Small intestine (tissue), 7 donors: ENCODE data around the gene AGR3. TPM values are rescaled to one million over a fixed set of nuclear protein-coding genes. Genes with fewer than 3 reads are reported as not detected.

Experiments
- DNase-seq, 2 donors: peaks; one replicate each; pipeline versions ENCODE4 v3.0.0 to v3.0.0-alpha.2; 2013
- FAIRE-seq: peaks from 2 replicates; lab custom pipeline; 2012; peaks lifted over from hg19 to GRCh38; lab: Jason Lieb, UNC
- H3K27ac ChIP-seq, 3 donors: one replicate each; pipeline ENCODE4 v1.5.1; 2013; ENCODE audit warnings: low read length in 2 of 3, mild to moderate bottlenecking in 2 of 3, control low read depth in 1 of 3, inconsistent platforms in 1 of 3, low read depth in 1 of 3, moderate library complexity in 1 of 3
- H3K27me3 ChIP-seq, 3 donors: one replicate each; pipeline ENCODE4 v1.6.1; 2013; ENCODE audit warnings: low read length in 3 of 3, inconsistent platforms in 1 of 3; ENCODE audit not compliant: control insufficient read depth in 3 of 3, insufficient read depth in 3 of 3
- H3K36me3 ChIP-seq, 3 donors: one replicate each; pipeline ENCODE4 v1.6.1; 2013; ENCODE audit warnings: low read length in 3 of 3, inconsistent platforms in 1 of 3, low read depth in 1 of 3, mild to moderate bottlenecking in 1 of 3, moderate library complexity in 1 of 3; ENCODE audit not compliant: control insufficient read depth in 3 of 3, insufficient read depth in 2 of 3
- H3K4me1 ChIP-seq, 3 donors: one replicate each; pipeline ENCODE4 v1.6.1; 2013; ENCODE audit warnings: low read length in 2 of 3, inconsistent platforms in 1 of 3, low read depth in 1 of 3, mild to moderate bottlenecking in 1 of 3, moderate library complexity in 1 of 3; ENCODE audit not compliant: control insufficient read depth in 3 of 3, insufficient read depth in 2 of 3
- H3K4me3 ChIP-seq, 3 donors: one replicate each; pipeline ENCODE4 v1.5.1; 2013; ENCODE audit warnings: low read length in 3 of 3, control low read depth in 1 of 3, inconsistent platforms in 1 of 3, low read depth in 1 of 3, mild to moderate bottlenecking in 1 of 3, moderate library complexity in 1 of 3
- H3K9me3 ChIP-seq, 2 donors: one replicate each; pipeline ENCODE4 v1.6.1; 2013; ENCODE audit warnings: low read depth in 1 of 2, low read length in 1 of 2; ENCODE audit not compliant: control insufficient read depth in 2 of 2, insufficient read depth in 1 of 2
- WGBS, 3 donors: extraction: QIAGEN DNeasy Blood & Tissue Kit; methylation state at CpG; one replicate each; pipeline ENCODE4 v1.1.7; 2013; 5-methylcytosine and 5-hydroxymethylcytosine counted together
- polyA plus RNA-seq, 4 donors: library from polyadenylated mRNA; stranded (reverse) in 3 of 4; unstranded in 1 of 4; fragments of 200-250 nt in 3 of 4; fragments of 120-200 nt in 1 of 4; gene quantifications; one replicate each; pipeline versions ENCODE4 v1.2.1 to v1.2.3, GENCODE V29; 2013
- donor health status: healthy with polysubstance abuse.
- donor health status: control.
- donor health status: control.
- donor health status: Bipolar disorder and iron deficiency.
- donor health status: healthy.

The AGR3 gene
- polyA plus RNA-seq, 4 donors: 215 to 509 (median 305) TPM

GRCh38 chr7:16839646-16840045 is 42.1 kb downstream of the AGR3 start:
- DNase-seq (no peak), FAIRE-seq (no peak)
- Histone ChIP-seq H3K36me3 (no peaks in the 10 kb centered on the region), H3K27ac (no peak overlapping the region), H3K4me3 (no peak overlapping the region), H3K9me3 (peaks cover 0 to 5% of the 10 kb centered on the region in 2 donors), H3K4me1 (no peaks in the 10 kb centered on the region), H3K27me3 (no peaks in the 10 kb centered on the region)
- 75 to 90% (median 87%) methylated on average over 2 of the region's 2 CpGs for WGBS, 3 donors

GRCh38 chr7:16838891-16839290 is 42.9 kb downstream of the AGR3 start:
- WGBS, 3 donors: 76 to 79% (median 77%) methylated on average over 1 of the region's 1 CpG

GRCh38 chr7:16838386-16838785 is 43.4 kb downstream of the AGR3 start:
- FAIRE-seq (no peak), DNase-seq (no peak)
- Histone ChIP-seq H3K4me3 (no peak overlapping the region), H3K27me3 (no peaks in the 10 kb centered on the region), H3K27ac (no peak overlapping the region), H3K9me3 (peaks cover 0 to 5% of the 10 kb centered on the region in 2 donors), H3K4me1 (no peaks in the 10 kb centered on the region), H3K36me3 (no peaks in the 10 kb centered on the region)
- WGBS, 3 donors: 63 to 78% (median 71%) methylated on average over 3 of the region's 3 CpGs

More at GRCh38 chr7:16838891-16839290, 42.9 kb downstream of the AGR3 start:
- H3K4me1 ChIP-seq: no peaks in the 10 kb centered on the region
- DNase-seq (no peak), FAIRE-seq (no peak)
- no peak overlapping the region for H3K27ac ChIP-seq
- no peaks in the 10 kb centered on the region for H3K36me3 ChIP-seq
- H3K9me3 ChIP-seq: peaks cover 0 to 5% of the 10 kb centered on the region in 2 donors
- no peak overlapping the region for H3K4me3 ChIP-seq
- H3K27me3 ChIP-seq: no peaks in the 10 kb centered on the region

- FAIRE-seq (no peak), DNase-seq (no peak)
- Histone ChIP-seq H3K4me3 (no peak overlapping the region), H3K4me1 (no peaks in the 10 kb centered on the region), H3K9me3 (peaks cover 0 to 5% of the 10 kb centered on the region in 2 donors), H3K27ac (no peak overlapping the region), H3K27me3 (no peaks in the 10 kb centered on the region), H3K36me3 (no peaks in the 10 kb centered on the region)
- 79 to 94% (median 81%) methylated on average over 5 of the region's 5 CpGs for WGBS, 3 donors
These were observed 45.3 kb downstream of the AGR3 start for GRCh38 chr7:16836481-16836880.

DNA sequence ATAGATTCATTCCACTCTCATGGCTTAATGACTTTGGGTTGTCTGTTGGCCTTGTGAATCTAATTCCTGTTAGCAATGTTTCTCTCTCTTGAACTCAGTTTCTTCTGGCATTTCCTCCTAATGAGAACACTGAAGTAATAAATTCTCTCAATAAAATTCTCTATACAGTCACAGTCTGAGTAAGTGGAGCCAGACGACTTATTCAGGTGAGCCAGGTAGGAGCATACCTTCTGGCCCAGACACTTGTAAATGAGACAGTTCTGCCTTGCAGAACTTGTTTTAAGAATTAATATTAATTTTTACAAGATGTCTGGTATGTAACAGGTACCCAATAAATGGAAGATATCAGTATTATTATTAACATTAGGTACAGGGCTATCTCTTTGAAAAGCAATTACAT is 48.4 kb downstream of the AGR3 start:
- H3K4me1 ChIP-seq: no peaks in the 10 kb centered on the region
- no peak overlapping the region for H3K27ac ChIP-seq
- no peaks in the 10 kb centered on the region for H3K36me3 ChIP-seq
- no peak overlapping the region for H3K4me3 ChIP-seq
- FAIRE-seq (no peak), DNase-seq (no peak)
- 81 to 89% (median 89%) methylated on average over 1 of the region's 1 CpG for WGBS, 3 donors
- H3K9me3 ChIP-seq: peaks cover 0 to 5% of the 10 kb centered on the region in 2 donors
- H3K27me3 ChIP-seq: no peaks in the 10 kb centered on the region

DNA sequence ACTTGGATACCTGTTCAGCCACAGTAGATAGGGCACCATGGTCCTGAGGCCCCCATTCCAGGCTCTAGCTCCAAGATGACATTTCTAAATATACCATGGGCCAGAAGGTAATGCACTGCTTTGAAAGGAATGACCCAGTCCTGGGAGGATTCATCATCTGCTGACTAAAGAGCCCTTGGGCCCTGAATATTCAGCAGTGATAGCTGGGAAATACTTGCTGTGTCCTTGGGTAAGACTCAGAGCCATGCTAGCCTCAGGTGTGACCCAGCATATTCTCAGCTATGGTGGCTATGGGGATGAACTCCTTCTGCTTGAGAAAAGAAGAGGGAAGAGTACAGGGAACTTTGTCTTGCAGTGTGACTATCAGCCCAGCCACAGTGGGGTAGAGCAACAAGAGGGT is 55.7 kb downstream of the AGR3 start:
- no peak for FAIRE-seq
- no peak for DNase-seq

GRCh38 chr7:16822029-16822428 is 59.8 kb downstream of the AGR3 start:
- WGBS, 3 donors: 7 to 46% (median 29%) methylated on average over 3 of the region's 3 CpGs
- no peaks in the 10 kb centered on the region for H3K9me3 ChIP-seq
- H3K27me3 ChIP-seq: no peaks in the 10 kb centered on the region
- peak; percentile 83 to 90 for DNase-seq
- peak; percentile 57 for FAIRE-seq
- H3K4me1 ChIP-seq: peaks cover 0 to 27% (median 2%) of the 10 kb centered on the region in 3 donors
- H3K27ac ChIP-seq: peak overlapping the region in 1 of 3 donors; percentile 63
- H3K36me3 ChIP-seq: no peaks in the 10 kb centered on the region
- H3K4me3 ChIP-seq: no peak overlapping the region

More for the DNA sequence above, 55.7 kb downstream of the AGR3 start:
- Histone ChIP-seq H3K4me3 (no peak overlapping the region), H3K9me3 (no peaks in the 10 kb centered on the region), H3K36me3 (no peaks in the 10 kb centered on the region), H3K27ac (no peak overlapping the region), H3K4me1 (peaks cover 0 to 11% (median 2%) of the 10 kb centered on the region in 3 donors), H3K27me3 (no peaks in the 10 kb centered on the region)

- Histone ChIP-seq H3K4me1 (peaks cover 0 to 35% (median 6%) of the 10 kb centered on the region in 3 donors), H3K27ac (no peak overlapping the region), H3K36me3 (no peaks in the 10 kb centered on the region), H3K4me3 (no peak overlapping the region), H3K9me3 (no peaks in the 10 kb centered on the region), H3K27me3 (no peaks in the 10 kb centered on the region)
- 84 to 91% (median 88%) methylated on average over 3 of the region's 3 CpGs for WGBS, 3 donors
- FAIRE-seq (no peak), DNase-seq (no peak)
These were observed 63.1 kb downstream of the AGR3 start for GRCh38 chr7:16818732-16819131.

DNA sequence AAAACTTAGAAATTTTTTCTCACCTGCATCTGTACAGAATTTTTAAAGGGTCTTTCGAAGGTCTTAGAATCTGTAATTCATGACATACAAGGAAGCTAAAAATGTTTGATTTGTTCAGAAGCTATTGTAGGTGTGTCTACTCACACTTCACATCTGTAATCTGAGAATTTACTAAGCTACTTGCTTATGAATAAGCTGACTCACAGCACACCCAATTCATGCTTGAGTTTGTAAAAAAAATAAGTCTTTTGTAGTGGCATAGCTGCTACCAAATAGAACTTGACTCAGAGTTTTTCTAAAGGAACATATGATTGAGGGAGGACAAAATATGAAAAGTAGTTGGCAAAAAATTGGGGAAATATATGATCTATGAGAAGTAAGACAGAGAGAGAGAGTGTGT is 64.2 kb downstream of the AGR3 start:
- Histone ChIP-seq H3K9me3 (no peaks in the 10 kb centered on the region), H3K4me1 (peaks cover 0 to 32% (median 6%) of the 10 kb centered on the region in 3 donors), H3K27ac (no peak overlapping the region), H3K4me3 (no peak overlapping the region), H3K36me3 (no peaks in the 10 kb centered on the region), H3K27me3 (no peaks in the 10 kb centered on the region)
- 49 to 68% (median 58%) methylated on average over 1 of the region's 1 CpG for WGBS, 3 donors
- DNase-seq (peak in 1 of 2 donors; percentile 44), FAIRE-seq (no peak)
